ENCODE data around the gene LMX1A.

LMX1A gene

DNA sequence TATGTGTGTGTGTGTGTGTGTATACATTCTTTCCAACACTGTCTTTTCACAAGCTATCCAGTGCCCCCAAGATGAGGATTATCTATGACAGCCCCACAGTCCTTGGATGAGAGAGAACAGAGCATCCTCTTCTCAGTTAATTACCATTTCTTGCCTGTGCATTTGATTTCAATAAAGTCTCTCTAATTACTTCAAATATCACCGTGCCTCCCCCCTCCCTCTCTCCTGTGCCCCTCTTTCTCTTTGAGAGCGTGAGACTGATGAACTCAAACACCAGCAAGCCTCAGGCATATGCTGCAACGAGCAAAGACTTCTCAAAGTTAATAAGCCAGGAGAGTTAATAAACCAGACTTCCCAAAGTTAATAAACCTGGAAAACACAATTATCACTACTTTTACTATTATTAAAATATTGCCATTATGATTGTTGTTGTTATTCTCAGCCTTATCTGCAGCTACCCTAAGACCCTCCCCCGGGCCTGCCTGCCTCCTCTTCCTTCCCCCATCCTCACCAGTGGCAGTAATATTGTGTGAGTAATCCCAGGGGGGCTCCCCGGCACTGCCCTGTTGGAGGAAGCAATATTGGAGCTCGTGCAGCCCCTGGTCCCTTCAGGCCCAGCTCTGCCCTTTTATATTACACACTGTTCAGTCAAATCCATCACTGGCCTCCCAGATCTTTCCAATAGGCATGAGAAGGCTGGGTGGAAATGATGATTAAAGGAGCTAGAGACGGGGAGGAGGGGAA, 30.9 kb downstream of the LMX1A start:
- no peak for DNase-seq (ENCODE audit: low spot score)

DNA sequence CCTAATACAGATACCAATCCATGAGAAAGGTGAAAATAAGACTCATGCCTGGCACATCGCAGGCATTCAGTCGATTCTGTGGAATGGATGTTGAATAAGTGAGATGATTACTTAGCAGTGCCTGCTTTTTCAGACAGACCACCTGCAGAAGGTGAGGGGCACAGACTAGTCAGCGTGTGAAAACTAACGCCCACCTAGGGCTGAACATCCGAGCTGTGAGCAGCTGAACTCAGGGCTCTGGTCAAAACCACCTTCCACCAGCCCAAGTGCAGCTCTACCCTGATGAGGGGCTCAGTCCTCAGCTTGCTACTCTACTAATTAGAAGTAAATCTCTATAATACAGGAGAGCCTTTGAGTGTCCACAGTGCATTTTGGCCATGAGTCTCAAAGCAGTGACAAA, 32.5 kb downstream of the LMX1A start:
- DNase-seq (ENCODE audit: low spot score), result no peak

DNA sequence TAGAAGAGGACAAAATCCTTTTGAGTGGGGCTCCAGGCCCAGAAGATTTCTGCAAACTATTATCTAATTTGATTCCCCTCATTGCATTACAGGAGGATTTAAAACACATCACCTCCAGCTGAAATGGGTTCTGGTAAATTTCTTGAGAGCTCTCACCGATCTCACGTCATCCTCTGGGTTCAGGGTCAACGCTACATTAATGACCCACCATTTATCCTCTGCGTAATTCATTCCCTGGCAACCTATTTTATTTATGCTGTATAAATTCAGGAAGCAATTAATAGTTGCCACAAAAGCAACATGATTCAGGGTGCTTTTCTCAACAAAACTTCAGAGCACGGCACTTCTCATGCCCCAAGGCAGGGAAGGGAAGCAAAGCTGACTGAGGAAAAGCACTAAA, 38.9 kb downstream of the LMX1A start:
- no peak for DNase-seq (ENCODE audit: low spot score)

DNA sequence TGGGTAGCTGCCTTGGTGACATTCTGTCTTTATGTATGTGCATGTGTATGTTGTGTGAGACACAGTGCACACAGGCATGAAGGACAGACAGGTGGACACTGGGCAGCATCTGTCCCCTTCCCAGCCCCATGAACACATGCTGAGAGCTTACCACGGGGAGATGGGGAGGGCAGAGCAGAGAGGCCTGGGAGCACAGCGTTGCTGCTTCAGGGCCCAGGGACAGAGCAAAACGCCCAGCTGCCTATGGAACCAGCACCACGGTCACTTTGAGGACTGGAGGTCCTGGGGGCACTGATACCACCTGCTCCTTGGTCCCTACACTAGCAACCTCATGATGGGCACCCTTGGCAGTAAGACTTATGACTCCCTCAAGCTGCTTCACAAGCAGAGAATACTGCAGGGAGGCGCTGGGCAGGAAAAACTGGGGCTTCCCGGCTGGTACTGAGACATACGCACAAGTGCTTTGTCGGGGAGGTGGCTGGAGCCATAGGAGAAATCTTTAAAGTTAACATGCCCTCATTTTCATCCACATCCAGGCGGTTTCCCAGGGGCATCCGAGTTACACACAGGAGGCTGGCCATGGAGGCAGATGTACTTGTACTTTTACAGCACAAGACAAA, 40.3 kb downstream of the LMX1A start:
- no peak for DNase-seq (ENCODE audit: low spot score)

DNA sequence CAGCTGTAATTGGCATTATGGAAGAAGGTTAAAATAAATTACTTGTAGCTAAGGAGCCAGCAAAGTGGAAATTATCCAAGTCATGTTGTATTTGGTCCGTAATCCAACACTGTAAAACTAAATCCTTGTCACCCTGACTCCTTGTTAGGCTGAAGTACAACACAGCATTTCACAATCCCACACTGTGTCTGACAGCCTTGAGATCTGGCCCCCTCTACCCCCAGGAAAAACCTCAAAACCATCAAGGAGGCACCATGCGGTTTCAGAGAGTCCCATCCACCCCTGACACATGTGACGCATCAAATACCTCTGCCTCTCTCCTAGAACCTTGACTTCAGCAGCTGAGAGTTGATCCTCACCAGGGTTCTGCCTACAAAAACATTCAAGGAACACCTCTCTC, 41.0 kb downstream of the LMX1A start:
- no peak for DNase-seq (ENCODE audit: low spot score)

DNA sequence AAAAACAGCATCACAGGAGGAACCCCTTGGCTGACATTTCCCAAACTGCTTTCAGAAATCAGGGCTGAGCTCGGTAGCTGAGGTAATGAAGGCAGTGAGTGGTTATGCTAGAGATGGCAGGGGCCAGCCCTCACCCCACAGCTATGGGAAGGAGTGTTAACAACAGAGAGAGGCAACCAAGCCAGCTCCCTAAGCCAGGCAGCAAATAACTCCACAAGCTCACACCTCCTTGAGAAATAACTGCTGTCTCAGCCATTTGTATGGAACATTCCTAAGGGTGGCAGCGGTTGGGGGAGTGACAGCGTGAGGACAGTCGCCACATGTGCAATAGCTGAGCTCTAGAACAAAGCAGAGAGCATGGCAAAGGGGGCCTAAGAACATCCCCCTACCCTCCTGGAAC, 42.6 kb downstream of the LMX1A start:
- DNase-seq (ENCODE audit: low spot score), result no peak

GRCh38 chr1:165312591-165312990, 43.9 kb downstream of the LMX1A start:
- no peak for DNase-seq (ENCODE audit: low spot score)

DNA sequence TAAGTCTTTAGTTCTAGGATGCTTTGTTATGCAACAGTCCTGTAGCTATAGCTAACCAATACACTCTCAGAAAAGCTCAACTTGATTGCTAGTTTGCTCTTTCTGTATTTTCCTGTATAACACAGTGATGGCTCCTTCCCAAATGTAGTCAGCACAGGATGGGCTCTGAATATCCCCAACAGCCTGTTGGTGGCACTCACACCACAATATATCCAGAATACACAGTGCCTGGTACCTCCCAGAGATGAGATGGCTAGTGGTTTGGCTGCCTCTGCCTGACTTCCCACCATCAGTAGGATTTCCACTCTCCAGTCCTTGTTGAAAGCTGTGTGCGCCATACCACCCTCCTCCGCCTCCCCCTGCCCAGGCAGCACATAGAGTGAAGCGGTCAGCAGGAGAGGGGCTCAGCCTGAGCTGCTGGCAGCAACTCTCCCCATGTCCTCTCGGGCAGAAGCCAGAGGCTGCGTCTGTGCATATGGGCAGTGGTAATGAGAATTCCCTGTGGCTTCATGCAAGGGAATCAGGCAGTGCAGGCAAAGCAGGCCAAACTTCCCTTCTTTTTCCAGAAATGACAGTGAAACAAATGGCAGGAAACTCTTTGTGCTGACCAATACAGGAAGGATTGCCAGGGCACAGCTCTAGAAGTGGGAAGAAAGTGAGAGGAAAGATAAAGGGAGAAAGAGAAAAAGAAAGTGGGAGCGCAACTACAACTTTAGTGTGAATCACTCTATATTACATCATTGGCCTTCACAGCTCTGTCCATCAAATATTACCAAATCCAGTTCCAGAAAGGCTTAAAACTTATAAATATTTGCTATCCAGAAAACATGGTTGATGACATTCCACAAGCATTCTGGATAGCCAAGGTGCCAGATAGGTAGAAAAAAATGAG, 49.7 kb downstream of the LMX1A start:
- no peak for DNase-seq (ENCODE audit: low spot score)

DNA sequence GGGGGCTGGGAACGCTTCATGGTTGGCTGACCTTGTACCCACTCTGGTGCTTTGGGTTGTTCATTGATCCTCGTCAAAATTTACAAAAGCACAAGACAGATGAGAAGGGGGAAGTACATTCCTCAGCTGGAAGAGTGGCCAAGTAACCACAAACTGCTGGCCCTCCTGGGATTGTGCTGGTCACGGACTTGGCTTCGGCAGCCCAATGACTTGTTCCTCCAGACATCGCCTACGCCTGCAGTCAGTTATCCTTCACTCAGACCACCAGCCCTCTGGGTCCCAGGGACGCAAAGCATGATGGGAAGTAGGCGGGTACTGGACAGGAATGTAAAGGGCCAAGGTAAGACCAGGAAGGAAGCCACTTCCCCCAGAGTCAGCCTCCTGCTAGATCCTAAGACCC, 53.1 kb downstream of the LMX1A start:
- DNase-seq (ENCODE audit: low spot score), result no peak

GRCh38 chr1:165300400-165300903, 56.1 kb downstream of the LMX1A start:
- DNase-seq (ENCODE audit: low spot score), result no peak

- DNase-seq (ENCODE audit: low spot score), result no peak
These were observed 58.2 kb downstream of the LMX1A start for GRCh38 chr1:165298203-165298820.

- no peak for DNase-seq (ENCODE audit: low spot score)
These were observed 60.3 kb downstream of the LMX1A start for GRCh38 chr1:165296205-165296604.

GRCh38 chr1:165290148-165290547, 66.4 kb downstream of the LMX1A start:
- no peak for DNase-seq (ENCODE audit: low spot score)

DNA sequence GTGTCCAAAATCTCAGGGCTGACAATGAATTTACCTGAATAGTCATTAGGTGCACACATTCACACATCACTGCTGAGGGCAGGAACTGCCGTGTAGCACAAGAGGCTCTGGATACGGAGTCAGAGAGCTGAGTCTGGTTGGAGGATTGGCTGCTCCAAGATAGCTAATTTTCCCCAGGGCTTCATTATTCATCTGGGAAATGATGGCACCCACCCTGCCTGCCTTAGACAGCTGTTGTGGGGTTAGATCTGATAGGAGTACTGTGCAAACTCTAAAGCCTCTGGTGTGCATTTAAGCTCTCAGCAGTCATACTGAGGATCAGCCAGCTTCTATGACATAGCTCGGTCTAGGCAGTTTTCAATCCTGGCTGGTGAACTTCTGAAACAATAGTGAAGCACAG, 67.0 kb downstream of the LMX1A start:
- peak; percentile 60 for DNase-seq (ENCODE audit: low spot score)

- DNase-seq (ENCODE audit: low spot score), result peak; percentile 85
These were observed 68.0 kb downstream of the LMX1A start for GRCh38 chr1:165288350-165289120.

- no peak for DNase-seq (ENCODE audit: low spot score)
These were observed 68.7 kb downstream of the LMX1A start for GRCh38 chr1:165287781-165288180.

DNA sequence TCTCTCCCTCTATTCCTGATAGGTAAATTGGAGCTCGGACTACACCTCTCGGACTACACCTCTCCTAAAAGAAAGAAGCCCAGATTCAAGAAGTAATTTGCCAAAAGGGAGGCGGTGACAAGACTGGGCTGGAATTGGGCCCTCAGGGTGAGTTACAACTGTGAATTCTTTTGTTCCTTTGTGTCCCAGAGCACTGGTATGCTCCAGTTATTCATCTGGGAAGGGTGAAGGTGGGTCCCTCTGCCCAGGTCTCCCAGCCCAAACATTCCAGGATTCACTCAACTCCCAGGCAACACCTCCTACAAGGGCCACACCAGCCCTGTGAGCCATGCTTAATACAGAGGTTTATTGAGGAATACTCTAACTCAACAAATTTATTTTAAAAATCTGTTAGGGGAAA, 69.2 kb downstream of the LMX1A start:
- no peak for DNase-seq (ENCODE audit: low spot score)

DNA sequence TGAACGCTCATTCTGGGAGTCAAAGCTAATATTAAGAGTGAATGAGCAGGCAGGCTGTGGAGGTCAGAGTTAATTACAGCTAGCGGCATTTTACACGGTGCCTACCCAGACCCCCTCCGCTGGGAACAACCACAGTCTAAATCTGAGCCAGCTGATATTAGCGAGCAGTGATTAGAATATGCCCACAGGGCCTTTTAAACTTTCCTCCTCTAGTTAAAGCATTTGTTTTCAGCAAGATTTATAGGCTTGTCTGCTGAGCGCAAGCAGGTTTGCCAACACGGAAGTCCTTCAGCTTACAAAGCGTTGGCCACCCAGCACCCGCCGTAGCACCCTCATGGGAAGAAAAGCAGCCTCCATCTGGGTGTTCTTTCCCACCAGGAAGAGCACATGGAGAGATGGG, 72.1 kb downstream of the LMX1A start:
- DNase-seq (ENCODE audit: low spot score), result no peak

GRCh38 chr1:165281207-165281901, 75.2 kb downstream of the LMX1A start:
- DNase-seq (ENCODE audit: low spot score), result no peak

DNA sequence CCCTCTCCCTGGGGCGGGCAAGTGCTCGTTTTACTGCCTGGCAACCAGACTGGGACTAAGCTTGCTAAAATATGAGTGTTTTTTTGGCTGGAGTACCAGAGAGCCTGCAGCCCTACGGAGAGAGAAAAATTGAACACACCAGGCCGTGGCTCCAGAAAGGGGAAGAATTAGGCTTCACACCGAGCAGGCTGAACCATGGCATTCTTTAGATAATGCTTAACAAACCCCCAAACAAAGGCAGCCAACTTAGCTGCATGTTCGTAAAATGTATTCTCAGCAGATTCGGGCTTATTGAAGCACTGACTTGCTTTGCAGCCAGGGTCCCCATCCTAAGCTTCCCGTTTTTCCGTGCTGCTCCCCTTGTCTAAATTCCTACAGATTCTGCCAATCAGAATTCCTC, 76.6 kb downstream of the LMX1A start:
- DNase-seq (ENCODE audit: low spot score), result no peak

GRCh38 chr1:165276314-165276713, 80.2 kb downstream of the LMX1A start:
- DNase-seq (ENCODE audit: low spot score), result no peak
